Adrenal gland (tissue), 12 donors: ENCODE data around the gene SCP2. TPM values are rescaled to one million over a fixed set of nuclear protein-coding genes. Genes with fewer than 3 reads are reported as not detected.

Experiments
- DNase-seq, 7 donors: peaks; one replicate each; pipeline ENCODE4 v3.0.0-alpha.2; 2019 to 2020
- H3K27ac ChIP-seq, 5 donors: fragments of 200-600 bp; sonication (generic) in 4 of 5; 1 replicate in 3 of 5; 2 replicates in 2 of 5; pipeline versions ENCODE4 v1.5.1 to v1.8.0; 2016 to 2020; ENCODE audit warnings: mild to moderate bottlenecking in 1 of 5
- H3K27me3 ChIP-seq: fragments of 200-600 bp; 2 replicates; pipeline ENCODE4 v1.8.0; 2021
- H3K36me3 ChIP-seq, 2 donors: fragments of 200-600 bp; replicated peaks in 1 of 2; 1 replicate in 1 of 2; 2 replicates in 1 of 2; pipeline versions ENCODE4 v1.5.1 to v1.8.0; 2018 to 2022
- H3K4me1 ChIP-seq, 2 donors: fragments of 200-600 bp; replicated peaks in 1 of 2; 1 replicate in 1 of 2; 2 replicates in 1 of 2; pipeline versions ENCODE4 v1.5.1 to v1.8.0; 2018 to 2021
- H3K4me3 ChIP-seq, 4 donors: fragments of 200-600 bp; sonication (generic) in 3 of 4; one replicate each; pipeline ENCODE4 v1.5.1; 2016 to 2018
- H3K9me3 ChIP-seq, 3 donors: fragments of 200-600 bp; sonication (generic) in 1 of 3; replicated peaks in 1 of 3; 1 replicate in 2 of 3; 2 replicates in 1 of 3; pipeline versions ENCODE4 v1.5.1 to v1.8.0; 2016 to 2021
- POLR2A ChIP-seq, 2 donors: fragments of 450-650 bp; IDR thresholded peaks; one replicate each; pipeline ENCODE4 v1.6.1; 2017; ENCODE audit warnings: antibody characterized with exemption in 2 of 2, mild to moderate bottlenecking in 2 of 2, moderate library complexity in 1 of 2
- WGBS, 4 donors: extraction: QIAGEN DNeasy Blood & Tissue Kit in 2 of 4; methylation state at CpG; one replicate each; pipeline versions ENCODE4 v1.1.5 to v1.1.7; 2013 to 2017; 5-methylcytosine and 5-hydroxymethylcytosine counted together
- intact Hi-C, 2 donors: fragments of 100-400 bp; cut with DNase I; formaldehyde crosslinking; loops; one replicate each; pipeline versions ENCODE4 v1.14.1 to v1.15.0; 2022 to 2023
- polyA plus RNA-seq, 3 donors: library from polyadenylated mRNA; stranded (reverse); fragments of 200-250 nt in 2 of 3; fragments of 350-450 nt in 1 of 3; fragmentation: Illumina TruSeq in 1 of 3; extraction: RNeasy Lipid Tissue Mini Kit (QIAGEN cat#74804) in 1 of 3; gene quantifications; one replicate each; pipeline ENCODE4 v1.2.3, GENCODE V29; 2013 to 2014
- total RNA-seq, 9 donors: library from RNA; depleted of rRNA in 4 of 9; stranded (reverse); fragments of >200 nt in 4 of 9; fragments of 120-200 nt in 1 of 9; fragmentation: NEBNext Ultra II Directional in 1 of 9; extraction: Animal tissue kit (Norgen Biotek cat#: 25700) in 1 of 9; gene quantifications; one replicate each; pipeline versions ENCODE4 v1.1.0 to v1.2.4, GENCODE V29; 2013 to 2023
- TF ChIP-seq, protein P1 (sequence below), 6 experiments: fragments of 450-650 bp in 4 of 6; fragments of 200-600 bp in 2 of 6; sonication (generic) in 1 of 6; IDR thresholded peaks; 1 replicate in 5 of 6; 2 replicates in 1 of 6; pipeline versions ENCODE4 v1.5.1 to v1.8.0; 2016 to 2021; ENCODE audit warnings: antibody characterized with exemption in 6 of 6, mild to moderate bottlenecking in 2 of 6, moderate library complexity in 1 of 6
- donor health status: healthy with polysubstance abuse.
- donor health status: Bipolar disorder and iron deficiency.
- donor health status: DM: yes; HTN: yes; CAD: no.
- donor health status: DM: no; HTN: no; CAD: no.
- donor health status: DM: no; HTN: no; CAD: no.
- donor health status: DM: yes; HTN: yes; CAD: no.

Gene SCP2
- total and polyA plus RNA-seq, 12 donors = 114 to 256 (median 144) TPM

DNA sequence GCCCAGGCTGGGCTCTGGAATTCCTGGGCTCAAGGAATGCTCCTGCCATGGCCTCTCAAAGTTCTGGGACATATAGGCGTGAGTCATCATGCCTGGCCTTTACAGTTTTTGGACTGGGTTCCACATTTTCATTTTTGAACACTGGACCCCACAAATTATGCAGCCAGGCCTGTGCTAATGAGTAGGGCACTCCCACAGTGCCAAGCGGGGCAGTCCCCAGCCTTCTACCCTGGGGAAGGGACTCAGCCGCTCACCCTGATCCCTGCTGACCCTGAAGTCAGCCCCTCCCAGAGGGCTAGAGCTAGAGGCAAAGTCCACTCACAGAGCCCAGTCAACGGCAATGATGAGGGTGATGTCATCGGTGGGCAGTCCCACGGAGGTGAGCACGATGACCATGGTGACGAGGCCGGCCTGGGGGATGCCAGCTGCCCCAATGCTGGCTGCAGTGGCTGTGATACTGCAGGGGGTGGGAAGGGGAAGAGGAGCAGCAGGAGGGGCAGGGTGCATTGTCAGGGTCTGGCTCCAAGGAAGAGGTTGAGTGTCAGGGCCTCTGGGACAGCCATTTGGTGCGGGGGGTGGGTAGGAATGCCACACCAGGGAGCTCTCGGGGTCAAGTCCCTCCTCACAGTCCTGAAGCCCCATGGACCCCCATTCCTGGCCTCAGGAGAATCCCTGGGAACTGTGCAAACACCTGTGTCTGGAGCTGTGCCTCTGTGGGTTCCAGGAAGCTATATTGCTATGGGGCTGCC is 162.6 kb downstream of the SCP2 start:
- TF ChIP-seq, protein P1, sequence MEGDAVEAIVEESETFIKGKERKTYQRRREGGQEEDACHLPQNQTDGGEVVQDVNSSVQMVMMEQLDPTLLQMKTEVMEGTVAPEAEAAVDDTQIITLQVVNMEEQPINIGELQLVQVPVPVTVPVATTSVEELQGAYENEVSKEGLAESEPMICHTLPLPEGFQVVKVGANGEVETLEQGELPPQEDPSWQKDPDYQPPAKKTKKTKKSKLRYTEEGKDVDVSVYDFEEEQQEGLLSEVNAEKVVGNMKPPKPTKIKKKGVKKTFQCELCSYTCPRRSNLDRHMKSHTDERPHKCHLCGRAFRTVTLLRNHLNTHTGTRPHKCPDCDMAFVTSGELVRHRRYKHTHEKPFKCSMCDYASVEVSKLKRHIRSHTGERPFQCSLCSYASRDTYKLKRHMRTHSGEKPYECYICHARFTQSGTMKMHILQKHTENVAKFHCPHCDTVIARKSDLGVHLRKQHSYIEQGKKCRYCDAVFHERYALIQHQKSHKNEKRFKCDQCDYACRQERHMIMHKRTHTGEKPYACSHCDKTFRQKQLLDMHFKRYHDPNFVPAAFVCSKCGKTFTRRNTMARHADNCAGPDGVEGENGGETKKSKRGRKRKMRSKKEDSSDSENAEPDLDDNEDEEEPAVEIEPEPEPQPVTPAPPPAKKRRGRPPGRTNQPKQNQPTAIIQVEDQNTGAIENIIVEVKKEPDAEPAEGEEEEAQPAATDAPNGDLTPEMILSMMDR (IDR thresholded peaks at IDR 0.05) = no peak
- no peak for TF ChIP-seq POLR2A (IDR thresholded peaks at IDR 0.05)
- no peak overlapping the region for H3K27ac ChIP-seq
- DNase-seq = no peak
- 60 to 89% (median 82%) methylated on average over 1 to 11 of the region's 11 CpGs for WGBS, 4 donors
- H3K27me3 ChIP-seq = no peaks in the 10 kb centered on the region
- H3K9me3 ChIP-seq = no peaks in the 10 kb centered on the region
- no peaks in the 10 kb centered on the region for H3K4me1 ChIP-seq
- H3K36me3 ChIP-seq = no peaks in the 10 kb centered on the region
- intact Hi-C loops = no loop called here
- no peak overlapping the region for H3K4me3 ChIP-seq

DNA sequence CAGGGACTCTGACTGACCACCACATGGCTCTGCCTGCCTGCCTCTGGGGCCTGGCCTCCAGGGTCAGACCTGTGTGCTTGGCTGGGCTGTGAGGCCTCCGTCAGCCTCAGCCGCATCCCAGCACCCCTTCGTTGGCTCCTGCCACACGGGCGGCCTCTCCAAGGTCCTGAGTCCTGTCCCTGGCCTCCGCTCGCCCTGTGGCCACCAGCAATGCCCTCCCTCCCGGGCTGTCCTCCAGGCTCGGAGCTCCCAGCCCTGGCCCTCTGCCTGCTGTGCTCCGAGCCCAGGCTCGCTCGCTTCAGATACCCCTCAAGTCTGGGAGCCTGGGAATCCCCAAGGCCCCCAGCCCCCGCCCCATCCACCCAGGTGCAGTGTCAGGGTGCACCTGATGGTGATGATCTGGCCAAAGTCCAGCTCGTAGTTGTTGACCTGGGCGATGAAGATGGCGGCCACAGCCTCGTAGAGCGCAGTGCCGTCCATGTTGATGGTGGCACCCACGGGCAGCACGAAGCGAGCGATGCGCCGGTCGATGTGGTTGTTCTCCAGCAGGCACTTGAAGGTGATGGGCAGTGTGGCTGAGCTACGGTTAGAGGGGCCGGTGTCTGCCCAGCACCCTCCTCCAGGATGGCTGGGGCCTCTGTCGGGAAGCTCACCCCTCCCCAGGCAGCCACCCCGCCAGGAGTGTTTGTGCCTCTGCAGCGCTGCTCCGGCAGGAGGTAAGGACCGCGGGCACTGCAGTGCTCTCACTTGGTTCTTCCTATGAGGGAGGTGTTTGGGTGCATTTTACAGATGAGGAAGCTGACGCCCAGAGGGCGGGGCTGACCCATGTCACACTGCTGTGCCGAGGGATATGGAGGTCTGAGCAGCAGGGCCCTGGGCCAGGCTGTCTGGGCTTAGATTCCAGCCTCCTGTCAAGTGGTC is 163.4 kb downstream of the SCP2 start:
- Histone ChIP-seq H3K4me1 (no peaks in the 10 kb centered on the region), H3K4me3 (no peak overlapping the region), H3K27me3 (no peaks in the 10 kb centered on the region), H3K36me3 (no peaks in the 10 kb centered on the region), H3K27ac (no peak overlapping the region), H3K9me3 (no peaks in the 10 kb centered on the region)
- WGBS, 4 donors = 86 to 94% (median 92%) methylated on average over 23 to 37 of the region's 37 CpGs
- no peak for DNase-seq
- TF ChIP-seq POLR2A (IDR thresholded peaks at IDR 0.05) = no peak
- TF ChIP-seq, protein P1 (IDR thresholded peaks at IDR 0.05) = no peak
- intact Hi-C loops = no loop called here

DNA sequence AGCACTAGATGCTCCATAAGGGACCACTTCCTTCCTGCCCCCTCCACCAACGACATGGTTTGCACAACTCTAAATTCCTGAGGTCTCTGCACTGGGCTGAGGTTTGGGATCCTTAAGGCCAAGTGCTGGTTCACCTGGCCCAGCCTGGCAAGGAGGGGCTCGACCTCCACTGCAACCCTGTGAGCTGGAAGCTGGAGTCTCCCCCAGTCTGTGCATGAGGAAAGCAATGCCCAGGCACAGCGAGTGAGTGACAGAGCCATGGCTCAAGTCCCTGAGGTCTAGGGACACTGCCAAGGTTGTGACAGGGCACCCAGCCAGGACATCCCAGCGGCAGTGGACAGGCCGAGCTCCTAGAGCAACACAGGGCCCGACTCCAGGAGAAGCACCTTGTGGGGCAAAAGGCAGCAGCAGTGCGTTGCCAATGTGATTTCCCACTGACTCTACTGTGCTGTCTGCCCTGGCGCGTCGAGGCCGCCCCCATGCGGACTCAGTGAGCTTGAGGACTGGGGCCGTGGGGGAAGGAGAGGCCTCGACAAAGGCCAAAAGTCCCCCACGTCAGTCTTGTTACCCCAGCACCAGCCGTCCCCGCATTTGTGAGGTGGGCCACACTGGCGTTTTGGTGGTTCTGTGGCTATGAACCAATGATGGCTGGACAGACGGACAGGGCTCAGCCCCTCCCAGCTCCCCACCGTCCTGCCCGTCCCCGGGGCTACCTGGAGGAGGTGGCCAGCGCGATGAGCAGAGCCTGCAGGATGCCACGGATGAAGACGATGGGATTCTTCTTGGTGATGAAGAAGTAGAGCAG is 165.0 kb downstream of the SCP2 start:
- TF ChIP-seq, protein P1 (IDR thresholded peaks at IDR 0.05) = no peak
- TF ChIP-seq POLR2A (IDR thresholded peaks at IDR 0.05) = no peak
- H3K4me3 ChIP-seq = no peak overlapping the region
- 79 to 83% (median 80%) methylated on average over 7 to 26 of the region's 26 CpGs for WGBS, 4 donors
- no peaks in the 10 kb centered on the region for H3K4me1 ChIP-seq
- no peaks in the 10 kb centered on the region for H3K27me3 ChIP-seq
- peak in 4 of 7 donors; percentile 37 to 65 (median 50) for DNase-seq
- intact Hi-C loops = no loop called here
- no peak overlapping the region for H3K27ac ChIP-seq
- no peaks in the 10 kb centered on the region for H3K36me3 ChIP-seq
- H3K9me3 ChIP-seq = no peaks in the 10 kb centered on the region
